GM19455 (cell line): ENCODE results near the gene GDF2.

Experiments
- ATAC-seq: cut with Tn5 transposase; IDR thresholded peaks from one replicate; pipeline ENCODE4 v1.9.1; 2021; ENCODE audit not compliant: unreplicated experiment

GDF2 gene

DNA sequence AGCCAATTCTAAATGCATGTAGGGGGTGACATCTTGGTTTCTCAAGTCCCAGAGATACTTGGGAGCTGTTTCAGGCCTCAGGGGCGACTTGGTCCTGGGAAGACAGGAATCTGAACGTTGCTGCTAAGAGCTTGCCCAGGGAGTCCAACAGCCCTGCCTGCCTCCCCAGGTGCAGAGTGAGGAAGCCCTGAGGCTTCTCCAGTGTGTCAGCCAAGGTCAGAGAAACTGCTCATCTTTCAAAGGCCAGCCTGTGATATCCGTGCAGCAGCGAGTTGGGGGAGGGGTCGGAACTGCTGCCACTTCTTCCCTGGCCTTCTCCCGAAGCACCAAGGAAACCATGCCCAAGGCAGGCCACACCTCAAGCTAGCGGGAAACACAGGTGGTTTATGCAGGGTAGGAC, 9.7 kb downstream of the GDF2 start:
- ATAC-seq: no peak

DNA sequence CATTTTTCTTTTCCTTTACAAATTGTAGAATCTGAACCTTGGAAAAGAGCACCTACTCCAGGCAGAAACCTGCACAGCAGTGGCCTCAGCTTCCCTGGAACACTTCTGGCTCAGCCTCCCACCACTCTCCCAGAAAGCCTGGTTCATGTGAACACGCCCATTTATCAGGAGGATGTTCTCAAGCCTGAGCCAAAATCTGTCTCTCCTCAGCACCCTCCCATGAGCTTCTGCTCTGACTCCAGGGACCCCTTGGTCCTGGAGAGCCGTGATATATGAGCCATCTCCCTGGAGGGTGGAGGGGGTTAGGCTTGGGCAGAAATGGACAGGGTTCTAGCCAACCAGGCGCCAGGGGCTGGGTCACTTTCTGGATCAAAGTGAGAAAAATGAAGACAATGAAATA, 10.1 kb downstream of the GDF2 start:
- no peak for ATAC-seq

DNA sequence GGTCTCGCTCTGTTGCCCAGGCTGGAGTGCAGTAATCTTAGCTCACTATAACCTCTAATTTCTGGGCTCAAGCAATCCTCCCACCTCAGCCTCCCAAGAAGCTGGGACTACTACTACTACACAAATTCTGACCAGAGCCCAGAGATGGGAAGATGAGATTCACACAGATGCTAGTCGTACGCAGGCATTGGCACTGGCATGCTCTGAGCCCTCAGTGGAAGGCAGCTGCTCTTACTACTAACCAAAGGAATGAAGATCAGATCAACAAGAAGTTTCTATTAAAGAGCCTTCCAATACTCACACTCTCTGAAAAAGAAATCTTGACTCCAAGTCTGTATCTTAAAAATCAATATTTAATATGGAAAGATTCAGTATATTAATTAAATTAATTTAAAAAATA, 10.7 kb downstream of the GDF2 start:
- ATAC-seq: no peak

DNA sequence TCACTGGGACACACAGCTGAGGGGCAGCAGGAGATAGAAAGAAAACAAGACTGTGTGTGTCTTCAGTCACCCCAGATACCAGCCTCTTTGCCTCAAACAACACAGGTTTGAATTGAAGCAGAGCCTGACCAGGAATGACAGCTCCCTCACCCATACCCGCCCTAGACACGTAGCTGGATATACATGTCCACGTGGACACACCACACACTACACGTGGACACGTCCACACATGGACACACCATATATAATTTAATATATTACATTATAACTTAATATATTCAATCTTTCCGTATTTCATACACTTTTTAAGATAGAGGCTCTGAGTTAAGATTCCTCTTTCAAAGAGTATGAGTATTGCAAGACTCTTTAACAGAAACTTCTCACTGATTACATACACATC, 11.3 kb downstream of the GDF2 start:
- ATAC-seq: no peak

DNA sequence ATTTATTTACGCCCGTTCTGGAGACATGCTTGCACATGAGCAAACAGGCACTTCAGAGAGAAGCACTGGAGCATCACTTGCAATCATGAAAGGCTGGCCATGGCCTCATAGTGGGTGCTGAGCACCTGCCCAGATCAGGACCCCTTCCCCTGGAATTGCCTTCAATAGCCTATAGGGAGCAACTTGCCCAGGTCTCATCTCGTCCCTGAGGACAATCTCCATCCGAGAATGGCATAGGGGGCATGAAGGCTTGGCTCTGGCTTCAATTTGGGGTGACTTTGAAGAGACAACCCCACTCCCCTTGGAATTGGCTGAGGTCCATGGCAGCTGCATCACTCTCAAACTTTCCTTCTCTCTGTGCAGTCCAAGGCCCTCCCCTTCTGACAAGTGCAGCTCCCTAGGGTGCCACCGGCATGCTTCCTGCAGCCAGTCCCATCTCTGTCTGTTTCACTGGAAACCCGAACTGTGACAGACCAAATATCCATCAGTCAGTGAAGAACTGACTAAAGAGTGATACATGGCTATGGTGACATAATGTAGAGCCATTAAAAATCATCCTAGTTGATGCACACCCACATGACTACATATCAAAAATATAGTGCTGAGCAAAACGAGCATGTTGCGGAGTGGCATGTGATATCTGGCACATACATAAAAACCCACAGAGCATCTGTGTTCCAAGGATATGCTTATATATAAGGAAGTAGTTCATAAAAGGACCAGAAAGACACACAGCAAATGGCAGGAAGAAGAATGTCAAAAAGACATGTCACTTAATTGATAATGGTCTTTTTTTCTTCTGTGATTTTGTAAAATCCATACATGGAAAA, 12.4 kb downstream of the GDF2 start:
- ATAC-seq: no peak

DNA sequence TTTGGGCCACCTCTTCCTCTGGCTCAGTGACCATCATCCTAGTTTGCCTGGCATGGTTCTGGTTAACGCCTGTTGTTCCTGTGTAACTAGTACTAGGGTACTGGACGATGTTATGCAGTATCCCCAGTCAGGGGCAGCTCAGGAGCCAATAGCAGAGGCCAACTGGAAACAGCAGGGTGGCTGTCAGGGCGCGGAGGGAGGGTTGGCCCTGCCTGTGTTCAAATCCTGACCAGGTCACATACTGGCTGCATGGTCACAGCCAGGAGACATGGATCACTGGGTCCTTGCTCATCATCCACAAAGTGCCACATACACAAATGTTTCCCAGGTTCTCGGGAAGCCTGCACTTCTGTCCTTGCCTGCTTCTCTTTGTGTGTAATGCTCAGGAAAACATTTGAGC, 13.7 kb downstream of the GDF2 start:
- no peak for ATAC-seq

DNA sequence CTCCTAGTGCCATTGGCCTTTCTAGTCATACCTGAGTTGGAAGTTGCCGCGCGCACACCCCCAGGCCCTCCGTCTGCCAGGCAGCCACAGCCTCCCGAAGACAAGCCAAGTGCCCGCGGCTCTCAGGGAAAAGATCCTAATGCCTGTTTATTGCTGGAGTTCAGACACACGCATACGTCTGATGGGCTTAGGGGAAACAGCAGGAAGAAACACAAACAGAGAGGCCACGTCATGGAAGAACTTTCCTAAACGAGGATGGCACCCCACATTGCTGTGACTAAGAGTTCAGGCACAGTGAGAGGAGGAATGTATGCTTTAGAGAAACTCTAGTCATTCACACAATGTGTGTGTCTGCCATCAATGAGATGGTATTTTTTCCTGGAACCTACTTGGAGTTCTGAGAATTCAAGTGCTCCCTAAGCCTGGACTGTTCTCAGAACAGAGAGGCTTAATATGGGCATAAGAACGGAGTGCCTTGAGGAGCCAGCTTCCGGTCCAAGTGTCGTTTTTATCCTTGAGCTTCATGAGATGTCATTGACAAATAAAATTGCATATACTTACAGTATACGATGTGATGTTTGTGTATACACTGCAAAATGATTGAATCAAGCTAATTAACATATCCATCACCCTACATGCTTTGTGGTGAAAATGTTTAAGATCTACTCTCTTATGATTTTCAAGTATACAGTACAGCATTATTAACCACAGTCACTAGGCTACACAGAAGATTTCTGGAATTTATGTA, 14.3 kb downstream of the GDF2 start:
- no peak for ATAC-seq

DNA sequence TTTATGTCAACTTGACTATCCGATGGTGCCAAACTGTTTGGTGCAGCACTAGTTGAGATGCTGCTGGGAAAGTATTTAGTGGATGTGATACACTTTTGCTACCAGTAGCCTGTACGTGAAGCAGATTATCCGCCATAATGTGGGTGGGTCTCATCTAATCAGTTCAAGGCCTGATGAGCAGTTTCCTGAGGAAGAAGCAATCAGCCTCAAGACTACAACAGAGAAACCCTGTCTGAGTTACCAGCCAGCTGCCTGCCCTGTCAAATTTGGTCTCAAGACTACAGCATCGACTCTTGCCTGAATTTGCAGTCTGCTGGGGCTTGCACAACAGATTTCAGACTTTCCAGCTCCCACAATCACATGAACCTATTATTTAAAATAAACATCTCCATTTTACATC, 15.1 kb downstream of the GDF2 start:
- ATAC-seq: no peak

DNA sequence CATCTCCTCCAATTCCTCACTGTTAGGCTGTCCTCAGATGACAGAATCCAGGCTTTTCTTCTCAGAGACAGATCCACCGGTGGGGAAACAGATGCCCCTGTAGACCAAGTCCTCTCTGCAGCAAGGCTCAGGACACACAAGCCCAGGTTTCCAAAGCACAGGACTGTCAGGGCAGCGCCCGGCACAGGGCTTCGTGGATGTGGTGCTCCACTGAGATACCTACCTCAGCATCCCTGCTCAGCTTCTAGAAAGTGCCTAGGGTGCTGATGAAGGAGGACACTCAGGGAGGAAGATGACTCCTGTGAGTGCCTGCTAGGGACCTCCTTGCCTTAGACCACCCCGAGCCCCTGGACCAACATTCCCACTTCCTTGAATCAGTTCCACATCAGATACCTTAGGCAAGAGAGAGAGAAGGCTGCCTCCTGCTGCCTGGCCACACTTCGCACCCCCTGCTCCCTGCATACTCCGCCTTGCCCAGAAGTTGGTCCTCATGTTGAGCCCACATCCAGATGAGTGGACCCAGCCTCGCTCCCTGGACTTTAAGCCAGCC, 17.0 kb downstream of the GDF2 start:
- ATAC-seq: no peak

DNA sequence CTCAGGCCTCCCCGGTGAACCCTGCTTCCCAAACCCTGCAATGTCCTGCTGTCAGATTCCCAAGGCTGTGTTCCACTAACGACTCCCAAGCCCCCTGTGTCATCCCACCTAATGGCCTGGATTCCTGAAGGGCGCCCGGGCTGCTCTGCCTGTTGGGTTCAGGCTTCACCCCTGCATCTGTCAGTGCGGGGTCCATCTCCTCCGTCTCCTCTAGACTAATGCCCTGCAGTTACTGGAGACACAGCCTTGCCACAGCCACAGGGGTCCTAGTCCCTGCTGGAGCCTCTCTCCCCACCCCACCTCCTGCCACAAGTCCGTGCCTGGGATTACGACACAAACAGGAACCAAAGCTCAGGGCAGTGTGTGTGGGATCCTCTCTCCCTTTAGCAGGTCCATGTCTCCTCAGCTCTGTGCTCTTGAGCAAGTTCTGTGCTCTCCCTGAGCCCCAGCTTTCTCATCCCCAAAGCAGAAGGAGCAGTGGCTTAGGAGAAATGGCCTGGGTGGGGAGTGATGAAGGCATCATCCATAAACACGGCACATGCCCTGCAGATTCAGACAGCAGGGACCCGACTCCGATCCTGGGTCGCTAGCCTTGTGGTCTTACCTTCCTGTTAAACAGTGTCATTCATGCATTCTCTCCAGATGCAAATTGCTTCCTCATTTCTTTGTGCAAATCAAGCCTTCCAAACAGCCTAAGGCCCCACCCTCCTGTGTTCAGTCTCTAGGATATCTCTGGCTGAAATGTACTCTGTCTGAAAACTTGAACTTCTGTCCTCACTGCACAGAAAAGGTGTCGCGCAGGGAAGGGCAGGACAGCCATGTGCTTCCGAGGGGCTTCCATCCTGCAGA, 17.7 kb downstream of the GDF2 start:
- ATAC-seq: no peak

DNA sequence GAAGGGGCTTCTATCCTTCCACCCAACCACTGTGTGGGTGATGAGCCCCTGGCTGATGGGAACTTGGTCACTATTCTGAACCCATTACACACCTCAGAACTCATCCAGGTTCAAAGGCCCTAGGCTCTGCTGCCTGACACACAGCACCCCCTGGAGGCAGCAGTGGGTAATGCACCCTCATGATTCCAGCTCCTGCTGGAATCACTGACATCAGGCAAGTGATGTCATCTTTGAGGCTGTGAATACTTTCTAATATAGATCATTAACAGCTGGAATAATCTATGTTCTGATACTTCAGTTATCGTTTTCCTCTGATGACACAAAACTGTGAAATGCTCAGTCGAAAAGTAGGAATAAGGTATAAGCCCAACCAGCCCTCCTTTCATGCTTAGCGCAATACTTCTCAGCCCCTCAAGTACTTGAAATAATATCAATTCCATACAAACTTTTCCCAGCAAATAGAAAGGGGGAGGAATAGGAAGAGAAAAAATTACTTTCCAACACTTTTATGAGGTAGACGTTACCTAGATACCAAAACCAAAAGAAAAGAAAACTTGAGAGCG, 18.4 kb downstream of the GDF2 start:
- ATAC-seq: no peak

DNA sequence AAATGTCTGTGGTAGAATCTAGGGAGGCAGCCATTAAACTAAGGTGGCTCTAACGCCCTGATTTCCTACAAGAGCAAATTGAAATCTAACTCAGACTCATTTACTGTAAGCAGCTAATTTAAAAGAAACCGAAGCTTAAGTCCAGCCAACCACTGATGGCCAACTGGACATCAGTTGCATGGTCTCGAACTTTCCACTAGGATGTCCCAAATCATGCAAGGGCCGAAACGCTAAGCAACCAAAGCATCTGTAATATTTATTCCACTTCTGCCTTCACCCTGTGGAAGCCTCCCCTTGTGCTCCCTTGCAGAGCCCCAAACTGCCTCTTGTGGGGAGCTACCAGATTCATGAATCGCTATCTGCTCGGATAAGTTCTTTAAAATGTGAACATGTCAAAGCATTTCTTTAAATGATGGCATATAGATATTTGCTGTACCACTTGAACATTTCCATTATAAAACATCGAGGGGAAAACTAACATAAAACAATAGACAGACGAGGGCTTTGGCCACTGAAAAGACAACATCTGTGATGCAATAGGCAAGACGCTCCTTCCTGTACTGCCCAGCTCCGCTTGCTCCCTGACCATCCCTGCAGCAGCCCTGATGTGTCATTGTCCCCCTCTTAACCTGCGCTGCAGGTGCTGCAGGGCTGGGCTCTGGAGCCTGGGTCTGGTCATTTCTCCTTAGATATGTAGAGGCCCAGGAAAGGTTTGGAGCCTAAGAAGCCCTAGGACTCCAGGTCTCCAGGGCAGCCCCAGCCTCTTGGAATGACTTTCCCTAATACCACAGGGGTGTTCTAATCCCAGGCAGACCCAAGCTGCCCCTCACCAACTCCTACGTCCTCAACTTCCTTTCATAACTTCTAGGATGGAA, 23.0 kb downstream of the GDF2 start:
- no peak for ATAC-seq

DNA sequence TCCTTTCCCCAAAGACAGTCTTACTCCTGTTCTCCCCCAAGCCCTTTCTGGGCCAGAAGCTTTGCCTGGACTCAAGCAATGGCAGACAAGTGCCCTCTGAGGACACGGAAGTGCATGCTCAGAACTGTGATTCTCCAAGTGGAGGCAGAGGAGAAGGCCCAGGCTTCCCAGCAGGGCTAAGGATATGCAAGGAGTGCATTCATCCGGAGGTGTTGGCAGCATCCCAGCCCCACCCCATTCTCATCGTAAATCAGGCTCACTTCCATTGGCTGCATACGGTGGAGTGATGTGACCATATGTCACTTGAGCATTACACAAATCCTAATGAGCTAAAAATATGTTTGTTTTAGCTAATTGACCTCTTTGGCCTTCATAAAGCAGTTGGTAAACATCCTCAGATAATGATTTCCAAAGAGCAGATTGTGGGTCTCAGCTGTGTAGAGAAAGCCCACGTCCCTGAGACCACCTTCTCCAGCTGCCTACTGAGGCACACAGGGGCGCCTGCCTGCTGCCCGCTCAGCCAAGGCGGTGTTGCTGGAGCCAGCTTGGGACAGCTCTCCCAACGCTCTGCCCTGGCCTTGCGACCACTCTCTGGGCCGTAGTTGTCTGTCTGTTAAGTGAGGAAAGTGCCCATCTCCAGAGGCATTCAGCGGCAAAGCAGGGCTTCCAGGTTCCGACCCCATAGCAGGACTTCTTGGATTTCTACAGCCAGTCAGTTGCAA, 24.5 kb downstream of the GDF2 start:
- no peak for ATAC-seq

DNA sequence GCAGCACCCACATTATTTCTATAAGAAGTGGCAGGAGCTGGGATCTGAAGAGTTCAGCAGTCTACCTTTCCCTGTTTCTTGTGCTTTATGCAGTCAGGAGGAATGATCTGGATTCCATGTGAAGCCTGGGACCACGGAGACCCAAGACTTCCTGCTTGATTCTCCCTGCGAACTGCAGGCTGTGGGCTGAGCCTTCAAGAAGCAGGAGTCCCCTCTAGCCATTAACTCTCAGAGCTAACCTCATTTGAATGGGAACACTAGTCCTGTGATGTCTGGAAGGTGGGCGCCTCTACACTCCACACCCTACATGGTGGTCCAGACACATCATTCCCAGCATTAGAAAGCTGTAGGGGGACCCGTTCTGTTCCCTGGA, 25.0 kb downstream of the GDF2 start:
- no peak for ATAC-seq

DNA sequence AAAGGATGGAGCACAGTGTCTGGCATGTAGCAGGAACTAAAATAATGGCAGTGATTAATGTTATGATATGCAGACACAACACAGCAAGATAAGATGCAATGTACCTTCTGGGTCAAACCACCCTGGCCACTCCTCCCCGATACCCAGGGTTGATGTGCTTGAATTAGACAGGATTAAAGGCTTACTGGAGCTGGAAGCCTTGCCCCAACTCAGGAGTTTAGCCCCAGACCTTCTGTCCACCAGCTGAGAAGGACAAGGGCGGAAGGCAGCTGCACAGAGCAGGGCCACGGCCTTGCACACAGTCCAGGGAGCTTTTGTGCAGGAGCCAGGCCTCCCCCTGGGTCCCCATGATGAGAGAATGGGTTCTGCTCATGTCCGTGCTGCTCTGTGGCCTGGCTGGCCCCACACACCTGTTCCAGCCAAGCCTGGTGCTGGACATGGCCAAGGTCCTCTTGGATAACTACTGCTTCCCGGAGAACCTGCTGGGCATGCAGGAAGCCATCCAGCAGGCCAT, 25.9 kb downstream of the GDF2 start, which contains the start of gene RBP3:
Gene RBP3 (plus strand): TSS at position 226 of the 514 bp plus-strand sequence. CDS start 122 bp downstream, at position 348.
- no peak for ATAC-seq

DNA sequence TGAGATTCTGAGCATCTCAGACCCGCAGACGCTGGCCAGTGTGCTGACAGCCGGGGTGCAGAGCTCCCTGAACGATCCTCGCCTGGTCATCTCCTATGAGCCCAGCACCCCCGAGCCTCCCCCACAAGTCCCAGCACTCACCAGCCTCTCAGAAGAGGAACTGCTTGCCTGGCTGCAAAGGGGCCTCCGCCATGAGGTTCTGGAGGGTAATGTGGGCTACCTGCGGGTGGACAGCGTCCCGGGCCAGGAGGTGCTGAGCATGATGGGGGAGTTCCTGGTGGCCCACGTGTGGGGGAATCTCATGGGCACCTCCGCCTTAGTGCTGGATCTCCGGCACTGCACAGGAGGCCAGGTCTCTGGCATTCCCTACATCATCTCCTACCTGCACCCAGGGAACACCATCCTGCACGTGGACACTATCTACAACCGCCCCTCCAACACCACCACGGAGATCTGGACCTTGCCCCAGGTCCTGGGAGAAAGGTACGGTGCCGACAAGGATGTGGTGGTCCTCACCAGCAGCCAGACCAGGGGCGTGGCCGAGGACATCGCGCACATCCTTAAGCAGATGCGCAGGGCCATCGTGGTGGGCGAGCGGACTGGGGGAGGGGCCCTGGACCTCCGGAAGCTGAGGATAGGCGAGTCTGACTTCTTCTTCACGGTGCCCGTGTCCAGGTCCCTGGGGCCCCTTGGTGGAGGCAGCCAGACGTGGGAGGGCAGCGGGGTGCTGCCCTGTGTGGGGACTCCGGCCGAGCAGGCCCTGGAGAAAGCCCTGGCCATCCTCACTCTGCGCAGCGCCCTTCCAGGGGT, 26.6 kb downstream of the GDF2 start:
- no peak for ATAC-seq

DNA sequence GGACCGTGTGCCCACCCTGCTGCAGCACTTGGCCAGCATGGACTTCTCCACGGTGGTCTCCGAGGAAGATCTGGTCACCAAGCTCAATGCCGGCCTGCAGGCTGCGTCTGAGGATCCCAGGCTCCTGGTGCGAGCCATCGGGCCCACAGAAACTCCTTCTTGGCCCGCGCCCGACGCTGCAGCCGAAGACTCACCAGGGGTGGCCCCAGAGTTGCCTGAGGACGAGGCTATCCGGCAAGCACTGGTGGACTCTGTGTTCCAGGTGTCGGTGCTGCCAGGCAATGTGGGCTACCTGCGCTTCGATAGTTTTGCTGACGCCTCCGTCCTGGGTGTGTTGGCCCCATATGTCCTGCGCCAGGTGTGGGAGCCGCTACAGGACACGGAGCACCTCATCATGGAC, 27.3 kb downstream of the GDF2 start:
- ATAC-seq: no peak

DNA sequence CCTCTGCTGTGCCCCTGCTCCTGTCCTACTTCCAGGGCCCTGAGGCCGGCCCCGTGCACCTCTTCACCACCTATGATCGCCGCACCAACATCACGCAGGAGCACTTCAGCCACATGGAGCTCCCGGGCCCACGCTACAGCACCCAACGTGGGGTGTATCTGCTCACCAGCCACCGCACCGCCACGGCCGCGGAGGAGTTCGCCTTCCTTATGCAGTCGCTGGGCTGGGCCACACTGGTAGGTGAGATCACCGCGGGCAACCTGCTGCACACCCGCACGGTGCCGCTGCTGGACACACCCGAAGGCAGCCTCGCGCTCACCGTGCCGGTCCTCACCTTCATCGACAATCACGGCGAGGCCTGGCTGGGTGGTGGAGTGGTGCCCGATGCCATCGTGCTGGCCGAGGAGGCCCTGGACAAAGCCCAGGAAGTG, 27.7 kb downstream of the GDF2 start:
- ATAC-seq: no peak
